GM23338 (cell line): ENCODE data around the gene XAB2. TPM values are rescaled to one million over a fixed set of nuclear protein-coding genes. Genes with fewer than 3 reads are reported as not detected.

ENCODE experiments used
- ATAC-seq: fragments of 200-7000 bp; cut with Tn5 transposase; 3 replicates; pipeline ENCODE4 v1.9.1; 2020
- DNase-seq: peaks from one replicate; pipeline ENCODE4 v3.0.0-alpha.2; 2015; ENCODE audit warnings: low spot score
- H2AFZ ChIP-seq: fragments of 200-600 bp; sonication (generic); 2 replicates; pipeline ENCODE4 v1.8.0; 2016; ENCODE audit warnings: antibody characterized with exemption, mild to moderate bottlenecking, moderate library complexity
- H3F3A ChIP-seq: fragments of 200-600 bp; sonication (generic); replicated peaks from 2 replicates; pipeline ENCODE4 v1.8.0; 2017; ENCODE audit warnings: antibody characterized with exemption, mixed run types, low read depth
- H3K27ac ChIP-seq: fragments of 200-600 bp; sonication (generic); 2 replicates; pipeline ENCODE4 v1.6.1; 2016; ENCODE audit warnings: low read depth
- H3K27me3 ChIP-seq: fragments of 200-600 bp; sonication (generic); 2 replicates; pipeline ENCODE4 v1.8.0; 2016; ENCODE audit warnings: mild to moderate bottlenecking, mixed run types, moderate library complexity; ENCODE audit not compliant: insufficient read depth
- H3K36me3 ChIP-seq: fragments of 200-600 bp; sonication (generic); 2 replicates; pipeline ENCODE4 v1.8.0; 2016; ENCODE audit warnings: mild to moderate bottlenecking; ENCODE audit not compliant: insufficient read depth
- H3K4me1 ChIP-seq: fragments of 200-600 bp; sonication (generic); 2 replicates; pipeline ENCODE4 v1.8.0; 2016; ENCODE audit warnings: mild to moderate bottlenecking, moderate library complexity; ENCODE audit not compliant: insufficient read depth
- H3K4me2 ChIP-seq: fragments of 200-600 bp; sonication (generic); 2 replicates; pipeline ENCODE4 v1.7.1; 2017; ENCODE audit warnings: mixed run types
- H3K4me3 ChIP-seq: fragments of 200-600 bp; sonication (generic); 2 replicates; pipeline ENCODE4 v1.6.1; 2016; ENCODE audit warnings: mixed run types
- H3K79me2 ChIP-seq: fragments of 200-600 bp; sonication (generic); replicated peaks from 2 replicates; pipeline ENCODE4 v1.8.0; 2017; ENCODE audit warnings: mild to moderate bottlenecking; ENCODE audit not compliant: insufficient read depth
- H3K9me2 ChIP-seq: fragments of 200-600 bp; sonication (generic); 2 replicates; pipeline ENCODE4 v1.8.0; 2017; ENCODE audit not compliant: insufficient read depth
- H4K20me1 ChIP-seq: fragments of 200-600 bp; sonication (generic); replicated peaks from 2 replicates; pipeline ENCODE4 v1.8.0; 2017; ENCODE audit warnings: mild to moderate bottlenecking; ENCODE audit not compliant: insufficient read depth
- H3K27ac Mint-ChIP-seq: 2 replicates; pipeline ENCODE4 v1.8.0; 2020; ENCODE audit warnings: inconsistent platforms, mild to moderate bottlenecking, moderate library complexity, mixed read lengths
- H3K27me3 Mint-ChIP-seq: 3 replicates; pipeline ENCODE4 v1.8.0; 2022; ENCODE audit warnings: low read depth, mild to moderate bottlenecking, moderate library complexity, mixed read lengths, inconsistent platforms; ENCODE audit not compliant: insufficient read depth, poor library complexity
- H3K36me3 Mint-ChIP-seq: 3 replicates; pipeline ENCODE4 v1.8.0; 2021; ENCODE audit warnings: low read depth, mild to moderate bottlenecking, inconsistent platforms, moderate library complexity, mixed read lengths
- H3K4me1 Mint-ChIP-seq: 3 replicates; pipeline ENCODE4 v1.8.0; 2020; ENCODE audit warnings: mild to moderate bottlenecking, inconsistent platforms, mixed read lengths
- H3K4me3 Mint-ChIP-seq: 3 replicates; pipeline ENCODE4 v1.8.0; 2021; ENCODE audit warnings: moderate library complexity, mild to moderate bottlenecking, inconsistent platforms, mixed read lengths
- H3K9me3 Mint-ChIP-seq: 3 replicates; pipeline ENCODE4 v1.8.0; 2020; ENCODE audit warnings: moderate library complexity, mild to moderate bottlenecking, inconsistent platforms, mixed read lengths
- ETS1 ChIP-seq: IDR thresholded peaks from 2 replicates; pipeline ENCODE4 v1.6.1; 2016; ENCODE audit warnings: antibody characterized with exemption
- EZH2 ChIP-seq: fragments of 200-600 bp; sonication (generic); IDR thresholded peaks from one replicate; pipeline ENCODE4 v1.8.0; 2017; ENCODE audit warnings: antibody characterized with exemption, mild to moderate bottlenecking, low read depth; ENCODE audit not compliant: unreplicated experiment
- EZH2phosphoT487 ChIP-seq: fragments of 200-600 bp; sonication (generic); IDR thresholded peaks from one replicate; pipeline ENCODE4 v1.8.1; 2018; ENCODE audit warnings: antibody characterized with exemption; ENCODE audit not compliant: unreplicated experiment
- POLR2AphosphoS5 ChIP-seq: IDR thresholded peaks from 2 replicates; pipeline ENCODE4 v1.6.1; 2016; ENCODE audit warnings: antibody characterized with exemption, low read depth
- polyA plus RNA-seq: library from polyadenylated mRNA; unstranded; fragments of >200 nt; fragmentation: Nextera tagmentation; extraction: Ambion mirVana; gene quantifications from 2 replicates; pipeline ENCODE4 v1.2.1, GENCODE V29; 2016
- total RNA-seq: library from RNA; depleted of rRNA; stranded (reverse); fragments of >200 nt; shearing (Covaris generic); gene quantifications from 2 replicates; pipeline ENCODE4 v1.2.3, GENCODE V29; 2014
- TF ChIP-seq, protein P1 (sequence below): IDR thresholded peaks from one replicate; pipeline ENCODE4 v1.6.1; 2018; ENCODE audit warnings: antibody characterized with exemption; ENCODE audit not compliant: unreplicated experiment

Gene XAB2
- total and polyA plus RNA-seq, 2 experiments from 2014 or later = 18.4 to 69.0 TPM

GRCh38 chr19:7611541-7612279 is 17.6 kb downstream of the XAB2 start:
- Histone ChIP-seq H3K4me1 (no peaks in the 10 kb centered on the region), H3K9me2 (no peaks in the 10 kb centered on the region), H2AFZ (no peak overlapping the region), H3K79me2 (no peaks in the 10 kb centered on the region), H3K27ac (no peak overlapping the region), H4K20me1 (peaks cover 4% of the 10 kb centered on the region; the same call in 1 of the 2 replicates), H3F3A (no peaks in the 10 kb centered on the region), H3K4me3 (no peak overlapping the region), H3K36me3 (no peaks in the 10 kb centered on the region; the same call in 1 of the 2 replicates), H3K4me2 (no peak overlapping the region), H3K27me3 (no peaks in the 10 kb centered on the region)
- no peak for ATAC-seq
- peaks cover 24% of the 10 kb centered on the region for H3K36me3 Mint-ChIP-seq
- TF ChIP-seq, protein P1, sequence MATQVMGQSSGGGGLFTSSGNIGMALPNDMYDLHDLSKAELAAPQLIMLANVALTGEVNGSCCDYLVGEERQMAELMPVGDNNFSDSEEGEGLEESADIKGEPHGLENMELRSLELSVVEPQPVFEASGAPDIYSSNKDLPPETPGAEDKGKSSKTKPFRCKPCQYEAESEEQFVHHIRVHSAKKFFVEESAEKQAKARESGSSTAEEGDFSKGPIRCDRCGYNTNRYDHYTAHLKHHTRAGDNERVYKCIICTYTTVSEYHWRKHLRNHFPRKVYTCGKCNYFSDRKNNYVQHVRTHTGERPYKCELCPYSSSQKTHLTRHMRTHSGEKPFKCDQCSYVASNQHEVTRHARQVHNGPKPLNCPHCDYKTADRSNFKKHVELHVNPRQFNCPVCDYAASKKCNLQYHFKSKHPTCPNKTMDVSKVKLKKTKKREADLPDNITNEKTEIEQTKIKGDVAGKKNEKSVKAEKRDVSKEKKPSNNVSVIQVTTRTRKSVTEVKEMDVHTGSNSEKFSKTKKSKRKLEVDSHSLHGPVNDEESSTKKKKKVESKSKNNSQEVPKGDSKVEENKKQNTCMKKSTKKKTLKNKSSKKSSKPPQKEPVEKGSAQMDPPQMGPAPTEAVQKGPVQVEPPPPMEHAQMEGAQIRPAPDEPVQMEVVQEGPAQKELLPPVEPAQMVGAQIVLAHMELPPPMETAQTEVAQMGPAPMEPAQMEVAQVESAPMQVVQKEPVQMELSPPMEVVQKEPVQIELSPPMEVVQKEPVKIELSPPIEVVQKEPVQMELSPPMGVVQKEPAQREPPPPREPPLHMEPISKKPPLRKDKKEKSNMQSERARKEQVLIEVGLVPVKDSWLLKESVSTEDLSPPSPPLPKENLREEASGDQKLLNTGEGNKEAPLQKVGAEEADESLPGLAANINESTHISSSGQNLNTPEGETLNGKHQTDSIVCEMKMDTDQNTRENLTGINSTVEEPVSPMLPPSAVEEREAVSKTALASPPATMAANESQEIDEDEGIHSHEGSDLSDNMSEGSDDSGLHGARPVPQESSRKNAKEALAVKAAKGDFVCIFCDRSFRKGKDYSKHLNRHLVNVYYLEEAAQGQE = peak; percentile 64
- no peak for TF ChIP-seq EZH2phosphoT487
- peaks cover under 1% of the 10 kb centered on the region; the same call in 1 of the 3 replicates for H3K4me1 Mint-ChIP-seq
- DNase-seq = no peak
- H3K9me3 Mint-ChIP-seq = no peaks in the 10 kb centered on the region
- H3K4me3 Mint-ChIP-seq = no peak overlapping the region
- H3K27me3 Mint-ChIP-seq = peaks cover 3% of the 10 kb centered on the region
- no peak overlapping the region for H3K27ac Mint-ChIP-seq

DNA sequence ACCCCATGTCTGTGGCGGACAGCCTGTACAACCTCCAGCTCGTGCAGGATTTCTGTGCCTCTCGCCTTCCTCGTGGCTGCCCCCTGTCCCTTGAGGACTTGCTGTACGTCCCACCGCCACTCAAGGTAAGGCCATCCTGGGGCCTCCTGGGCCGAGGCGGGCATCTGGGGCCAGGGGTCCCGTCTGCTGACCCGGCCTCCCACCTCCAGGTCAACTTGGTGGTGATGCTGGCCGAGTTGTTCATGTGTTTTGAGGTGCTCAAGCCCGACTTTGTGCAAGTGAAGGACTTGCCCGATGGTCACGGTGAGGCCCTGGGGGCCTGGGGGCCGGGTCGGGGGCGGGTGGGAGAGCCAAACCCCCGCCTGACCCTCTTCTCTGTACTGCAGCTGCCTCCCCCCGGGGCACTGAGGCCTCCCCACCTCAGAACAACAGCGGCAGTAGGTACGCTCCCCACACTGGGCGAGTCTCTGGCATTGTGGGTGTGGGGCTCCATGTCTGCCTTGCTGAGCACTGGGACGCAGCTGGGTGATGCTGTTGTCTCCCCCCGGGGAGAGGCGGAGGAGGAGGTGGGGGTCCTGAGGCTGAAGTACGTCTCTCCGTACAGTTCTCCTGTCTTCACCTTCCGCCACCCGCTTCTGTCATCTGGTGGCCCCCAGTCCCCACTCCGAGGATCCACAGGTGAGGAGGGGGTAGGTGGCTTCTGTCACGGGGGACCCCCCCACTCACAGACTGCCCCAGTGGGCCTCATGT is 18.7 kb downstream of the XAB2 start:
- no peak for DNase-seq
- Mint-ChIP-seq H3K4me1 (peaks cover 3% of the 10 kb centered on the region; the same call in 2 of the 3 replicates), H3K9me3 (peaks cover 2% of the 10 kb centered on the region; the same call in 2 of the 3 replicates), H3K36me3 (peaks cover 23% of the 10 kb centered on the region), H3K27me3 (peaks cover 6% of the 10 kb centered on the region), H3K27ac (no peak overlapping the region), H3K4me3 (no peak overlapping the region)
- no peak overlapping the region for H3K4me3 ChIP-seq
- H3K27me3 ChIP-seq = no peaks in the 10 kb centered on the region
- no peaks in the 10 kb centered on the region for H3K9me2 ChIP-seq
- TF ChIP-seq ETS1 = no peak
- TF ChIP-seq EZH2 = no peak
- no peak for TF ChIP-seq POLR2AphosphoS5
- no peaks in the 10 kb centered on the region for H3F3A ChIP-seq
- no peaks in the 10 kb centered on the region for H3K79me2 ChIP-seq
- H3K36me3 ChIP-seq = no peaks in the 10 kb centered on the region; the same call in 1 of the 2 replicates
- ATAC-seq = no peak
- no peak overlapping the region for H3K27ac ChIP-seq
- H3K4me2 ChIP-seq = no peak overlapping the region
- peaks cover 4% of the 10 kb centered on the region; the same call in 1 of the 2 replicates for H4K20me1 ChIP-seq
- no peak overlapping the region for H2AFZ ChIP-seq
- no peaks in the 10 kb centered on the region for H3K4me1 ChIP-seq
